Measurements from ENCODE around the gene SUPT6H. TPM values are rescaled to one million over a fixed set of nuclear protein-coding genes. Genes with fewer than 3 reads are reported as not detected.

SUPT6H gene
- total RNA-seq, 1 experiment from 2014 or later: 61.3 TPM

GRCh38 chr17:28726627-28727491 lies 64.9 kb downstream of the SUPT6H start (continued):
- TF ChIP-seq ESRRA (CRISPR knock-in tag; IDR thresholded peaks at IDR 0.05; ENCODE audit: borderline replicate concordance): 0 out of 2 replicates have a peak, but pooled peaks have one; percentile 31
- 0 out of 2 replicates have a peak, but pooled peaks have one; percentile 32 for TF ChIP-seq MAX (CRISPR knock-in tag; IDR thresholded peaks at IDR 0.05)
- no peak for TF ChIP-seq IRF2 (CRISPR knock-in tag; IDR thresholded peaks at IDR 0.05; ENCODE audit: borderline replicate concordance, low read depth)
- peak; percentile 70 for TF ChIP-seq TEAD1 (CRISPR knock-in tag; IDR thresholded peaks at IDR 0.05)
- 0 out of 2 replicates have a peak, but pooled peaks have one; percentile 38 for TF ChIP-seq NFATC4 (CRISPR knock-in tag; IDR thresholded peaks at IDR 0.05)
- TF ChIP-seq E2F5 (CRISPR knock-in tag; IDR thresholded peaks at IDR 0.05): 0 out of 2 replicates have a peak, but pooled peaks have one; percentile 61
- no peak for TF ChIP-seq JAZF1 (CRISPR knock-in tag; IDR thresholded peaks at IDR 0.05)
- peak; percentile 69; the same call in 1 of the 2 replicates for TF ChIP-seq FOXK1 (CRISPR knock-in tag; IDR thresholded peaks at IDR 0.05)
- TF ChIP-seq TCF7 (CRISPR knock-in tag; IDR thresholded peaks at IDR 0.05; ENCODE audit: low read depth): no peak
- 0 out of 2 replicates have a peak, but pooled peaks have one; percentile 61 for TF ChIP-seq ZNF232 (CRISPR knock-in tag; IDR thresholded peaks at IDR 0.05)

- peaks cover 25% of the 10 kb centered on the region for H3K4me1 Mint-ChIP-seq
Observed at GRCh38 chr17:28728364-28729200, 66.6 kb downstream of the SUPT6H start, which contains the start of gene NEK8. TSS of gene NEK8 (plus strand) at chr17:28728788. CDS start at chr17:28728814, 26 bp downstream.

More at GRCh38 chr17:28728364-28729200, 66.6 kb downstream of the SUPT6H start, which contains the start of gene NEK8:
- TF ChIP-seq SMAD3 (CRISPR knock-in tag; IDR thresholded peaks at IDR 0.05; ENCODE audit: borderline replicate concordance) (peak; percentile 75; the same call in 1 of the 2 replicates), USF1 (CRISPR knock-in tag; IDR thresholded peaks at IDR 0.05) (0 out of 2 replicates have a peak, but pooled peaks have one; percentile 2), SP1 (CRISPR knock-in tag; conservative IDR thresholded peaks at IDR 0.05) (peak; percentile 48), FOXK1 (CRISPR knock-in tag; IDR thresholded peaks at IDR 0.05) (peak; percentile 11; the same call in 1 of the 2 replicates), HMGXB4 (CRISPR knock-in tag; IDR thresholded peaks at IDR 0.05) (0 out of 2 replicates have a peak, but pooled peaks have one; percentile 52), E2F1 (CRISPR knock-in tag; IDR thresholded peaks at IDR 0.05) (0 out of 2 replicates have a peak, but pooled peaks have one; percentile 16), MAX (CRISPR knock-in tag; IDR thresholded peaks at IDR 0.05) (no peak), ARID4B (CRISPR knock-in tag; IDR thresholded peaks at IDR 0.05; ENCODE audit: borderline replicate concordance) (peak; percentile 26; the same call in 1 of the 2 replicates), GABPB1 (CRISPR knock-in tag; IDR thresholded peaks at IDR 0.05) (peak; percentile 35; the same call in 1 of the 2 replicates), ZNF671 (CRISPR knock-in tag; IDR thresholded peaks at IDR 0.05) (no peak), RELA (CRISPR knock-in tag; IDR thresholded peaks at IDR 0.05; ENCODE audit: borderline replicate concordance) (peak; percentile 67; the same call in 1 of the 2 replicates)
- H3K9me3 Mint-ChIP-seq: no peaks in the 10 kb centered on the region
- peaks cover 11% of the 10 kb centered on the region for H3K36me3 Mint-ChIP-seq
- no peaks in the 10 kb centered on the region for H3K27me3 Mint-ChIP-seq (ENCODE audit: low read depth)
- peak; percentile 15 for ATAC-seq
- H3K27ac Mint-ChIP-seq: peak within 1 kb of the TSS; percentile 99
- ChIA-PET POLR2A (interaction anchor here (0.6 to 6.4 kb wide), 18 partner anchors 9 to 389 kb away, joined by 3 to 310 read pairs (median 8); partner anchors contain the start of genes BLTP2, DHRS13, FLOT2 and PHF12), CTCF (interaction anchor here (0.7 to 12.2 kb wide), 30 partner anchors 9 to 450 kb away, joined by 3 to 541 read pairs (median 14); partner anchors contain the start of genes BLTP2, DHRS13, ERAL1 and FAM222B)
- peak; percentile 98 for DNase-seq (ENCODE audit: low spot score)
- peak within 1 kb of the TSS; percentile 92 for H3K4me3 Mint-ChIP-seq
